Mesothelial cell of epicardium (in vitro differentiated cells): Measurements from ENCODE around the gene TMEM201. TPM values are rescaled to one million over a fixed set of nuclear protein-coding genes. Genes with fewer than 3 reads are reported as not detected.

Experiments used
- DNase-seq, 2 experiments: peaks; one replicate each; pipeline ENCODE4 v3.0.0; 2021; ENCODE audit warnings: low spot score in 2 of 2; ENCODE audit not compliant: unreplicated experiment in 2 of 2
- H3K27ac Mint-ChIP-seq: 2 replicates; pipeline ENCODE4 v1.8.0; 2021; ENCODE audit warnings: mixed read lengths
- H3K27me3 Mint-ChIP-seq: 2 replicates; pipeline ENCODE4 v1.8.0; 2021; ENCODE audit warnings: low read depth, mixed read lengths
- H3K36me3 Mint-ChIP-seq: 2 replicates; pipeline ENCODE4 v1.8.0; 2021; ENCODE audit warnings: mixed read lengths
- H3K4me1 Mint-ChIP-seq: 2 replicates; pipeline ENCODE4 v1.8.0; 2021; ENCODE audit warnings: mixed read lengths
- H3K4me3 Mint-ChIP-seq: 2 replicates; pipeline ENCODE4 v1.8.0; 2021; ENCODE audit warnings: mild to moderate bottlenecking, moderate library complexity, mixed read lengths
- H3K9me3 Mint-ChIP-seq: 2 replicates; pipeline ENCODE4 v1.8.0; 2021; ENCODE audit warnings: mixed read lengths
- total RNA-seq: library from RNA; stranded (reverse); gene quantifications from 3 replicates; pipeline ENCODE4 v1.2.1, GENCODE V29; 2021
- TF ChIP-seq, protein P1 (sequence below): fragments of 200-600 bp; sonication (generic); IDR thresholded peaks from one replicate; pipeline ENCODE4 v1.5.0; 2021; ENCODE audit warnings: antibody characterized with exemption; ENCODE audit not compliant: unreplicated experiment

TMEM201 gene
- total RNA-seq, 1 donor from 2014 or later, result 31.8 TPM

DNA sequence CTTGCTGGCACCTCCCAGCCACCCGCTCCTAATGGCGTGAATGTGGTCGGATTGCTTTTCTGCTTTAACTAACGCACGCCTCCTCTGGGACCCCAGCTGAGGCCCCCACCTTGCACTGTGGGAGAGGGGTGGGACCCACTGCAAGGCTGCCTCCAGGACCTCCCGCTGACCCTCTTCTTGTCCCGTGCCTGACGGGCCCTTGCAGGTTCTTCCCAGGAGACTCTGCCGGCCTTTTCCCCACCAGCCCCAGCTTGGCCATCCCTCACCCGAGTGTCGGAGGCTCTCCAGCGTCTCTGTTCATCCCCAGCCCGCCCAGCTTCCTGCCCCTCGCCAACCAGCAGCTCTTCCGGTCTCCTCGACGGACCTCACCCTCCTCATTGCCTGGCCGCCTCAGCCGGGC is 18.6 kb downstream of the TMEM201 start:
- no peaks in the 10 kb centered on the region for H3K9me3 Mint-ChIP-seq
- no peaks in the 10 kb centered on the region for H3K27me3 Mint-ChIP-seq
- no peak for DNase-seq
- no peak overlapping the region for H3K27ac Mint-ChIP-seq
- H3K36me3 Mint-ChIP-seq, result peaks cover 2% of the 10 kb centered on the region
- H3K4me1 Mint-ChIP-seq, result no peaks in the 10 kb centered on the region
- TF ChIP-seq, protein P1, sequence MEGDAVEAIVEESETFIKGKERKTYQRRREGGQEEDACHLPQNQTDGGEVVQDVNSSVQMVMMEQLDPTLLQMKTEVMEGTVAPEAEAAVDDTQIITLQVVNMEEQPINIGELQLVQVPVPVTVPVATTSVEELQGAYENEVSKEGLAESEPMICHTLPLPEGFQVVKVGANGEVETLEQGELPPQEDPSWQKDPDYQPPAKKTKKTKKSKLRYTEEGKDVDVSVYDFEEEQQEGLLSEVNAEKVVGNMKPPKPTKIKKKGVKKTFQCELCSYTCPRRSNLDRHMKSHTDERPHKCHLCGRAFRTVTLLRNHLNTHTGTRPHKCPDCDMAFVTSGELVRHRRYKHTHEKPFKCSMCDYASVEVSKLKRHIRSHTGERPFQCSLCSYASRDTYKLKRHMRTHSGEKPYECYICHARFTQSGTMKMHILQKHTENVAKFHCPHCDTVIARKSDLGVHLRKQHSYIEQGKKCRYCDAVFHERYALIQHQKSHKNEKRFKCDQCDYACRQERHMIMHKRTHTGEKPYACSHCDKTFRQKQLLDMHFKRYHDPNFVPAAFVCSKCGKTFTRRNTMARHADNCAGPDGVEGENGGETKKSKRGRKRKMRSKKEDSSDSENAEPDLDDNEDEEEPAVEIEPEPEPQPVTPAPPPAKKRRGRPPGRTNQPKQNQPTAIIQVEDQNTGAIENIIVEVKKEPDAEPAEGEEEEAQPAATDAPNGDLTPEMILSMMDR, result no peak
- H3K4me3 Mint-ChIP-seq, result no peak overlapping the region

DNA sequence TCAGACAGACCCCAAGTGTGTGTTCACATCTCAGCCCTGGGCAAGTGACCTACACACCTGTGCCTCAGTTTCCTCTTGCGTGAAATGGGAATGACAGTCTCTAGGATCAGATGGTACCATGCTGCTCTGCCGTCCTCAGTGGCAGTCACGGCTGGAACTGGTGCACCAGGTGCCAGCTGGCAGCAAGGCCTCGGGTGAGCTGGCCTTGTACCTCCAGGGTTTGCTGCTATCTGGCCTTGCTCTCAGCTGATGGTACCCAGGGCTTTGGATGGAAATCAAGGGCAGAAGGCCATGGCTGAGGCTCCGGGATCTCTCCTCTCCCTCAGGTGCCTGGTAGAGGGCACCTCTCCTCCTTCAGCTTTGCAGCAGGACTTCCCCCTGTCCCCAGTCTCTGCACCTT is 21.3 kb downstream of the TMEM201 start:
- TF ChIP-seq, protein P1, result no peak
- Mint-ChIP-seq H3K36me3 (peaks cover 2% of the 10 kb centered on the region), H3K27me3 (no peaks in the 10 kb centered on the region), H3K9me3 (no peaks in the 10 kb centered on the region), H3K27ac (no peak overlapping the region), H3K4me3 (no peak overlapping the region), H3K4me1 (no peaks in the 10 kb centered on the region)
- no peak for DNase-seq

DNA sequence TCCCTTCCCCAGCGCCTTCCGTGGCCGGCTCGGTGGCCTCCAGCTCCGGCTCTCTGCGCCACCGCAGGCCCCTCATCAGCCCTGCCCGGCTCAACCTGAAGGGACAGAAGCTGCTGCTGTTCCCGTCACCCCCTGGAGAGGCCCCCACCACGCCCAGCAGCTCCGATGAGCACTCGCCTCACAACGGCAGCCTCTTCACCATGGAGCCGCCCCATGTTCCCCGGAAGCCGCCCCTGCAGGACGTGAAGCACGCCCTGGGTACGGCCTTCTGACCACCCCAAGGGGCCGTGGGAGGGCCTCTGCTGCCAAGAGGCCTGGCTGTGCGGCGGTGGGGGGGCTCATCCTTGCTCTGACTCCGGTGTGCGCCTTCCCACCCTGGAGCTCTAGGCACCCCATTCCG is 21.8 kb downstream of the TMEM201 start:
- no peaks in the 10 kb centered on the region for H3K4me1 Mint-ChIP-seq
- peaks cover 2% of the 10 kb centered on the region for H3K36me3 Mint-ChIP-seq
- H3K27me3 Mint-ChIP-seq, result no peaks in the 10 kb centered on the region
- H3K27ac Mint-ChIP-seq, result no peak overlapping the region
- no peaks in the 10 kb centered on the region for H3K9me3 Mint-ChIP-seq
- TF ChIP-seq, protein P1, result no peak
- H3K4me3 Mint-ChIP-seq, result no peak overlapping the region
- DNase-seq, result no peak

DNA sequence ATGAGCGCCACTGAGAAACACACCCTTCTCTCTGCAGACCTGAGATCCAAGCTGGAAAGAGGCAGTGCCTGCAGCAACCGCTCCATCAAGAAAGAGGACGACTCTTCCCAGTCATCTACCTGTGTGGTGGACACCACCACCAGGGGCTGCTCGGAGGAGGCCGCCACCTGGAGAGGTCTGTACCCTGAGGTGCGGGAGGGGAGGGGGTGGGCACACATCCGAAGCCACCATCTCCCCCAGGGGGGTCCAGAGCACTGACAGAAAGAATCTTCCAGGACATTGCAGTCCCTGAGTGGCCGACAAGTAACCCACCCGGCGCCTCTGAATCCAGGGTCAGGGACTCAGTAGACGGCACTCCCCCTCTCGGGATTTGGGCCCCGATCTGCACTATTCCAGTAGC is 23.0 kb downstream of the TMEM201 start:
- H3K4me1 Mint-ChIP-seq, result no peaks in the 10 kb centered on the region
- DNase-seq, result no peak
- TF ChIP-seq, protein P1, result no peak
- peaks cover 2% of the 10 kb centered on the region for H3K36me3 Mint-ChIP-seq
- no peak overlapping the region for H3K4me3 Mint-ChIP-seq
- no peak overlapping the region for H3K27ac Mint-ChIP-seq
- H3K27me3 Mint-ChIP-seq, result no peaks in the 10 kb centered on the region
- H3K9me3 Mint-ChIP-seq, result no peaks in the 10 kb centered on the region

DNA sequence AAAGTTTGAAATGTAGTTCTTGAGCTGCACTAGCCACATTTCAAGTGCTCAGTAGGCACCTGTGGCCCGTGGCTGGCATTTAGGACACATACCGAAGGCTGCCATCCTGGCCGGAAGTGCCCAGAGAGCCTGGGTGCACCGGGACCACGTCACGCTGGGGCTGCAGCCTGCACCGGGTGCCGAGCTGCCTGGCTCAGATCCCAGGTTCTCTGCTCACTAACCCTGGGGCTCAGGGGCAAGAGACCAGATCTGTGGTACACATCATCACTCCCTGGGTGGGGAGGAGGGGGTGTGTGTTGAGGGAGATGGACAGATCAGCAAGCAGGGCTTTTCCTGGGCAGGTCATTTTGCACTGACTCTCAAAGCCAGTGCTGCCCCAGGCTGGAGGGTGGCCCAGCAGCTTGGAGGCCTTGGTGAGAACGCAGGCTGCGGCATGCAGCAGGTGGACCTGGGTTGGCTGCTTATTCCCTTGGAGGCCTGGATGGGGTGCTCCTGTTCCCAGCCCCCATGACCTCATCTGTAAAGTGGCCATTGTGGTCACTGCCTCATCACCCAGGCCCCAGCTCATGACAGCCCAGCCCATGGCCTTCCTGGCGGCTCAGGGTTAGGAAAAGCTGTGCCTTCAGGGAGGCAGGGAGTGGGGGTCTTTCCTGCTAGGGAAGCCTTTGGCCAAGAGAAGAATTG is 23.6 kb downstream of the TMEM201 start:
- Mint-ChIP-seq H3K27me3 (no peaks in the 10 kb centered on the region), H3K27ac (no peak overlapping the region), H3K4me3 (no peak overlapping the region), H3K4me1 (no peaks in the 10 kb centered on the region), H3K9me3 (no peaks in the 10 kb centered on the region), H3K36me3 (peaks cover 2% of the 10 kb centered on the region)
- no peak for DNase-seq
- TF ChIP-seq, protein P1, result no peak
